H1 (cell line): ENCODE data around the gene PSPC1. TPM values are rescaled to one million over a fixed set of nuclear protein-coding genes. Genes with fewer than 3 reads are reported as not detected.

Experiments used
- CTCF ChIA-PET: fragments of 300-600 bp; sonication (Branson Sonifier 250); formaldehyde crosslinking; loops from one replicate; lab custom pipeline; 2021; ENCODE audit not compliant: partially characterized antibody; lab: Charles Lee
- POLR2A ChIA-PET: fragments of 300-600 bp; sonication (Branson Sonifier 250); formaldehyde crosslinking; loops from one replicate; lab custom pipeline; 2021; ENCODE audit warnings: inconsistent platforms; ENCODE audit not compliant: partially characterized antibody; lab: Charles Lee
- DNase-seq, 2 experiments: peaks; one replicate each; pipeline versions ENCODE4 v3.0.0 to v3.0.0-alpha.2; 2010 to 2022; ENCODE audit warnings: low spot score in 2 of 2, low read depth in 1 of 2, mixed read lengths in 1 of 2
- FAIRE-seq: peaks from 2 replicates; lab custom pipeline; 2011; peaks lifted over from hg19 to GRCh38; lab: Jason Lieb, UNC
- H2AFZ ChIP-seq: 2 replicates; pipeline ENCODE4 v1.8.1; 2012; ENCODE audit warnings: low read length, inconsistent platforms
- H2AK5ac ChIP-seq: 2 replicates; pipeline ENCODE4 v1.6.1; 2013; ENCODE audit warnings: low read depth, low read length
- H2BK120ac ChIP-seq: replicated peaks from 2 replicates; pipeline ENCODE3; 2013; ENCODE audit warnings: low read depth, low read length, inconsistent platforms
- H2BK12ac ChIP-seq: 2 replicates; pipeline ENCODE4 v1.6.1; 2013; ENCODE audit warnings: low read depth, low read length
- H2BK15ac ChIP-seq: 2 replicates; pipeline ENCODE4 v1.6.1; 2013; ENCODE audit warnings: low read length
- H2BK20ac ChIP-seq: 2 replicates; pipeline ENCODE4 v1.6.1; 2013; ENCODE audit warnings: low read length
- H2BK5ac ChIP-seq: 2 replicates; pipeline ENCODE4 v1.6.1; 2013; ENCODE audit warnings: low read depth, low read length
- H3K14ac ChIP-seq: 2 replicates; pipeline ENCODE4 v1.6.1; 2013; ENCODE audit warnings: inconsistent platforms; ENCODE audit not compliant: insufficient read length
- H3K18ac ChIP-seq: 2 replicates; pipeline ENCODE4 v1.6.1; 2013; ENCODE audit warnings: low read length; ENCODE audit errors: extremely low read depth
- H3K23ac ChIP-seq: 2 replicates; pipeline ENCODE4 v1.6.1; 2013; ENCODE audit warnings: inconsistent platforms; ENCODE audit not compliant: insufficient read length
- H3K23me2 ChIP-seq: 2 replicates; pipeline ENCODE4 v1.6.1; 2013; ENCODE audit warnings: low read depth, low read length
- H3K27ac ChIP-seq: 2 replicates; pipeline ENCODE4 v1.6.1; 2011; ENCODE audit warnings: low read depth, low read length, inconsistent platforms
- H3K27me3 ChIP-seq, 4 experiments: replicated peaks in 1 of 4; 1 replicate in 1 of 4; 2 replicates in 3 of 4; pipeline versions ENCODE4 v1.6.1 to v1.8.1; 2011 to 2013; ENCODE audit warnings: low read length in 3 of 4, mild to moderate bottlenecking in 3 of 4, inconsistent platforms in 2 of 4, mixed read lengths in 2 of 4, moderate library complexity in 1 of 4; ENCODE audit not compliant: control insufficient read depth in 3 of 4, insufficient read depth in 3 of 4; ENCODE audit errors: extremely low read depth in 1 of 4
- H3K36me3 ChIP-seq, 4 experiments: 2 replicates each; pipeline versions ENCODE4 v1.6.1 to v1.8.1; 2011 to 2013; ENCODE audit warnings: mild to moderate bottlenecking in 4 of 4, low read length in 3 of 4, moderate library complexity in 2 of 4, control low read depth in 1 of 4, inconsistent platforms in 1 of 4; ENCODE audit not compliant: insufficient read depth in 4 of 4, control insufficient read depth in 2 of 4
- H3K4ac ChIP-seq: replicated peaks from 2 replicates; pipeline ENCODE3; 2013; ENCODE audit warnings: low read length, low read depth, mixed read lengths, inconsistent platforms; ENCODE audit not compliant: insufficient read length
- H3K4me1 ChIP-seq, 4 experiments: replicated peaks in 1 of 4; 1 replicate in 1 of 4; 2 replicates in 3 of 4; pipeline versions ENCODE4 v1.6.1 to v1.8.1; 2011 to 2013; ENCODE audit warnings: low read length in 3 of 4, inconsistent platforms in 2 of 4, mixed read lengths in 1 of 4; ENCODE audit not compliant: insufficient read depth in 4 of 4, control insufficient read depth in 3 of 4
- H3K4me2 ChIP-seq, 2 experiments: 2 replicates each; pipeline versions ENCODE4 v1.6.1 to v1.8.1; 2011 to 2013; ENCODE audit warnings: low read depth in 2 of 2, low read length in 2 of 2, control low read depth in 1 of 2, inconsistent platforms in 1 of 2, mild to moderate bottlenecking in 1 of 2; ENCODE audit not compliant: insufficient read depth in 1 of 2
- H3K4me3 ChIP-seq, 4 experiments: fragments of 200-600, 300-600 bp in 1 of 4; sonication (generic), shearing (Covaris generic), sonication (Bioruptor Twin) in 1 of 4; 2 replicates each; pipeline versions ENCODE4 v1.5.1 to v1.8.1; 2011 to 2016; ENCODE audit warnings: low read length in 4 of 4, low read depth in 3 of 4, control low read depth in 2 of 4, inconsistent platforms in 2 of 4, mild to moderate bottlenecking in 2 of 4, mixed read lengths in 1 of 4, moderate library complexity in 1 of 4; ENCODE audit not compliant: insufficient read depth in 2 of 4; ENCODE audit errors: extremely low read depth in 1 of 4
- H3K56ac ChIP-seq: replicated peaks from 2 replicates; pipeline ENCODE3; 2013; ENCODE audit warnings: low read depth, mild to moderate bottlenecking, mixed read lengths, low read length, inconsistent platforms; ENCODE audit not compliant: insufficient read length
- H3K79me1 ChIP-seq: 2 replicates; pipeline ENCODE4 v1.6.1; 2013; ENCODE audit warnings: low read depth, low read length, control low read depth
- H3K79me2 ChIP-seq, 2 experiments: 2 replicates each; pipeline versions ENCODE4 v1.6.1 to v1.8.1; 2012 to 2013; ENCODE audit warnings: low read length in 2 of 2, mild to moderate bottlenecking in 2 of 2, inconsistent platforms in 1 of 2; ENCODE audit not compliant: insufficient read depth in 2 of 2, control insufficient read depth in 1 of 2
- H3K9ac ChIP-seq, 4 experiments: replicated peaks in 1 of 4; 1 replicate in 1 of 4; 2 replicates in 3 of 4; pipeline versions ENCODE4 v1.6.1 to v1.8.1; 2011 to 2013; ENCODE audit warnings: low read depth in 3 of 4, low read length in 3 of 4, control low read depth in 2 of 4, mild to moderate bottlenecking in 2 of 4, moderate library complexity in 2 of 4, inconsistent platforms in 1 of 4; ENCODE audit errors: extremely low read depth in 1 of 4
- H3K9me3 ChIP-seq, 2 experiments: 2 replicates each; pipeline versions ENCODE4 v1.6.1 to v1.8.1; 2012 to 2013; ENCODE audit warnings: mild to moderate bottlenecking in 2 of 2, moderate library complexity in 2 of 2, control low read depth in 1 of 2, inconsistent platforms in 1 of 2, low read depth in 1 of 2, low read length in 1 of 2, mixed read lengths in 1 of 2; ENCODE audit not compliant: insufficient read depth in 2 of 2
- H4K20me1 ChIP-seq, 2 experiments: replicated peaks in 1 of 2; 2 replicates each; pipeline versions ENCODE3 to v1.8.1; 2011 to 2013; ENCODE audit warnings: inconsistent platforms in 2 of 2, low read length in 2 of 2, mild to moderate bottlenecking in 1 of 2; ENCODE audit not compliant: insufficient read depth in 2 of 2, control insufficient read depth in 1 of 2
- H4K5ac ChIP-seq: 2 replicates; pipeline ENCODE4 v1.6.1; 2013; ENCODE audit warnings: low read length, low read depth, mixed read lengths, inconsistent platforms; ENCODE audit not compliant: insufficient read length
- H4K8ac ChIP-seq: 2 replicates; pipeline ENCODE4 v1.8.0; 2013; ENCODE audit warnings: mild to moderate bottlenecking, moderate library complexity, low read length, inconsistent platforms; ENCODE audit not compliant: insufficient read depth; ENCODE audit errors: extremely low read depth
- H4K91ac ChIP-seq: replicated peaks from 2 replicates; pipeline ENCODE3; 2013; ENCODE audit warnings: low read length, mixed read lengths, inconsistent platforms; ENCODE audit not compliant: insufficient read length
- CREB1 ChIP-seq: IDR thresholded peaks from 2 replicates; pipeline ENCODE4 v1.6.1; 2012; ENCODE audit warnings: inconsistent platforms
- HDAC6 ChIP-seq: IDR thresholded peaks from one replicate; pipeline ENCODE4 v1.7.1; 2012; ENCODE audit warnings: low read depth, mild to moderate bottlenecking, inconsistent platforms, low read length, moderate library complexity
- JUN ChIP-seq: IDR thresholded peaks from 2 replicates; pipeline ENCODE4 v1.6.1; 2011; ENCODE audit warnings: low read depth, mild to moderate bottlenecking, improper control_type of control experiment, low read length
- MAFK ChIP-seq: IDR thresholded peaks from 2 replicates; pipeline ENCODE4 v1.6.1; 2012; ENCODE audit warnings: low read depth, mild to moderate bottlenecking, improper control_type of control experiment, low read length
- RFX5 ChIP-seq: IDR thresholded peaks from 2 replicates; pipeline ENCODE4 v1.6.1; 2011; ENCODE audit warnings: low read depth, low read length, improper control_type of control experiment, borderline replicate concordance
- TAF1 ChIP-seq: IDR thresholded peaks from 2 replicates; pipeline ENCODE4 v1.6.1; 2011; ENCODE audit warnings: mild to moderate bottlenecking, low read depth, low read length
- WGBS, 2 experiments: shearing (Covaris generic) in 1 of 2; methylation state at CpG; one replicate each; pipeline versions ENCODE4 v1.1.6 to v1.1.7; 2013 to 2015; ENCODE audit warnings: low lambda C conversion rate in 2 of 2, mixed read lengths in 2 of 2, inconsistent platforms in 1 of 2, low coverage in 1 of 2, missing lambda C conversion rate in 1 of 2; ENCODE audit not compliant: insufficient replicate concordance in 2 of 2, insufficient coverage in 1 of 2, insufficient read length in 1 of 2; ENCODE audit errors: extremely low coverage in 1 of 2, missing lambda C conversion rate in 1 of 2; 5-methylcytosine and 5-hydroxymethylcytosine counted together
- polyA plus RNA-seq, 7 experiments: library from polyadenylated mRNA; depleted of rRNA in 3 of 7; stranded (reverse) in 5 of 7; unstranded in 2 of 7; fragments of >200 nt in 5 of 7; fragments of 200-250 nt in 2 of 7; gene quantifications; 1 replicate in 5 of 7; 2 replicates in 1 of 7; 4 replicates in 1 of 7; pipeline versions ENCODE4 v1.2.1 to v1.2.3, GENCODE V29; 2011 to 2013; ENCODE audit warnings: missing spikeins in 2 of 7, mixed read lengths in 2 of 7
- total RNA-seq: library from RNA; stranded (reverse); fragmentation: NEBNext Ultra II Directional; extraction: Animal tissue kit (Norgen Biotek cat#: 25700); gene quantifications from 2 replicates; pipeline ENCODE4 v1.2.1, GENCODE V29; 2021

Gene PSPC1
- total and polyA plus RNA-seq, 2 of the 8 experiments (the other 6 are each of a cell fraction or from before 2014, with no cell fraction given): 53.4 to 97.4 TPM

DNA sequence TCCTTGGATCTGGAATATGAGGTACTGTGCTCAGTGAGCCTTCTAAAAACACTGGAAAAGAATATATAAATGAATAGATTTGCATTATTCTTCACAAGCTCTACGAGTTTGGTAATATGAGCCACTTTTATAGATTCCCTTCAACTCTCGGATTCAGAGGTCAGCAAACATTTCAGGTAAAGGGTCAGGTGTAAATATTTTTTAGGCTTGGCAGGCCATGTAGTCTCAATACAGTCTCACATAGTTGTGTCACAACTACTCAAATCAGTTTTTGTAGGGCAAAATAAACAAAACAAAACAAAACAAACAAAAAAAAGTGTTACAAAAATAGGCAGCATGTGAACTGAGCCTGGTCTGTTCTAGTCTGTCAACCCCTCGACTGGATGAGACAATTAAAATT is 57.4 kb downstream of the PSPC1 start:
- no peaks in the 10 kb centered on the region for H3K27me3 ChIP-seq
- no peak for DNase-seq
- H4K91ac ChIP-seq: no peak overlapping the region
- peaks cover 3 to 4% of the 10 kb centered on the region in 2 experiments for H4K20me1 ChIP-seq
- H2BK5ac ChIP-seq: no peak overlapping the region
- CTCF ChIA-PET: interaction anchor here (1.6 kb wide), 1 partner anchor 11 kb away, joined by 4 read pairs; no protein-coding TSS in a partner anchor
- TF ChIP-seq RFX5: no peak
- no peak for TF ChIP-seq TAF1
- TF ChIP-seq JUN: no peak
- TF ChIP-seq MAFK: no peak
- no peak for TF ChIP-seq HDAC6
- no peak for TF ChIP-seq CREB1
- TF ChIP-seq, all 59 proteins: peak for 0
- Histone ChIP-seq H2BK12ac (no peak overlapping the region), H4K5ac (no peak overlapping the region), H3K14ac (no peak overlapping the region), H3K18ac (no peak overlapping the region), H2AK5ac (no peak overlapping the region), H3K4me2 (no peak overlapping the region), H3K23me2 (no peaks in the 10 kb centered on the region), H3K23ac (no peak overlapping the region), H3K27ac (no peak overlapping the region), H4K8ac (no peak overlapping the region), H3K4me3 (no peak overlapping the region), H2BK15ac (no peak overlapping the region), H2BK20ac (no peak overlapping the region), H2AFZ (no peak overlapping the region), H3K79me1 (no peaks in the 10 kb centered on the region; the same call in none of the 2 replicates), H3K9me3 (no peaks in the 10 kb centered on the region), H3K56ac (no peak overlapping the region), H2BK120ac (no peak overlapping the region), H3K79me2 (peaks cover 4 to 57% of the 10 kb centered on the region in 2 experiments), H3K36me3 (peaks cover 3 to 47% (median 21%) of the 10 kb centered on the region in 4 experiments; a peak in 5 of 8 replicates), H3K9ac (no peak overlapping the region), H3K4ac (no peak overlapping the region), H3K4me1 (no peaks in the 10 kb centered on the region)
- 88% methylated on average over 3 of the region's 3 CpGs; no CpG with 5 or more reads in 1 of the 2 experiments for WGBS, 2 experiments
- POLR2A ChIA-PET: no interaction called here
- FAIRE-seq: no peak
